ENCODE results near the gene CTAG1B. TPM values are rescaled to one million over a fixed set of nuclear protein-coding genes. Genes with fewer than 3 reads are reported as not detected.

CTAG1B gene
- total RNA-seq, 1 donor from 2014 or later = not detected

DNA sequence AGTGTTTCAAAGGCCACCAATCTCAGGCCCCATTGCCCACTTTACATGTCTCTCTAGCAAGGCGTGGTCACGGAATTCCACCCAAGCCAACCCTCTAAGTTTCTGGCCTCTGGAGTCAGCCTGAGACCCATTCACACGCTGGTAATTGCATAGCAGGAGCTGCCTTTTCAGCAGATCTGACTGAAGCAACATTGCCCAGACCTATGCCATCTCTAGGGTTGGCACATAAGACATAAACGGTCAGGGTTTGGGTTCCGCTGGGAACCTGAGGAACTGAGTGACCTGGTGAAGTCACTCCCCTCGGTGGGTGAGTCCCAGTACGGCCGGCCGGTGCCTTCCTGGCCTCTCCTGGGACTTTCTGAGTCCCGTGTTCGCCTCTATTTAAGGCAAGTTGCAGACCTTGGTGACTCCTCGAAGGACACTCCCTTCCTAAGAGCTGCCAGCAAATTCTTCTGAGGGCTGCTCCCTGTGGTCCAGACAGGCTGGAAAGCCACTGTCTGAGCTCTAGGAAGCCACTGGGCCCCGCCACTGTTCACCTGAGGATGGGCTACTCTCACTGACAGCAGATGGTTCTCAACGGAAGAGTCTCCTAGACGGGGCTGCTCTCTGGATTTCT is 18.2 kb downstream of the CTAG1B start:
- no peak overlapping the region for H3K4me3 Mint-ChIP-seq (ENCODE audit: unreplicated experiment)
- peaks cover 6% of the 10 kb centered on the region for H3K9me3 Mint-ChIP-seq (ENCODE audit: unreplicated experiment)
- peaks cover 45% of the 10 kb centered on the region for H3K4me1 Mint-ChIP-seq (ENCODE audit: unreplicated experiment)
- DNase-seq (ENCODE audit: extremely low spot score, unreplicated experiment) = peak; percentile 67
- H3K36me3 Mint-ChIP-seq (ENCODE audit: unreplicated experiment) = no peaks in the 10 kb centered on the region
- H3K27me3 Mint-ChIP-seq (ENCODE audit: unreplicated experiment) = no peaks in the 10 kb centered on the region
- TF ChIP-seq, protein P1, sequence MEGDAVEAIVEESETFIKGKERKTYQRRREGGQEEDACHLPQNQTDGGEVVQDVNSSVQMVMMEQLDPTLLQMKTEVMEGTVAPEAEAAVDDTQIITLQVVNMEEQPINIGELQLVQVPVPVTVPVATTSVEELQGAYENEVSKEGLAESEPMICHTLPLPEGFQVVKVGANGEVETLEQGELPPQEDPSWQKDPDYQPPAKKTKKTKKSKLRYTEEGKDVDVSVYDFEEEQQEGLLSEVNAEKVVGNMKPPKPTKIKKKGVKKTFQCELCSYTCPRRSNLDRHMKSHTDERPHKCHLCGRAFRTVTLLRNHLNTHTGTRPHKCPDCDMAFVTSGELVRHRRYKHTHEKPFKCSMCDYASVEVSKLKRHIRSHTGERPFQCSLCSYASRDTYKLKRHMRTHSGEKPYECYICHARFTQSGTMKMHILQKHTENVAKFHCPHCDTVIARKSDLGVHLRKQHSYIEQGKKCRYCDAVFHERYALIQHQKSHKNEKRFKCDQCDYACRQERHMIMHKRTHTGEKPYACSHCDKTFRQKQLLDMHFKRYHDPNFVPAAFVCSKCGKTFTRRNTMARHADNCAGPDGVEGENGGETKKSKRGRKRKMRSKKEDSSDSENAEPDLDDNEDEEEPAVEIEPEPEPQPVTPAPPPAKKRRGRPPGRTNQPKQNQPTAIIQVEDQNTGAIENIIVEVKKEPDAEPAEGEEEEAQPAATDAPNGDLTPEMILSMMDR (IDR thresholded peaks at IDR 0.05) = no peak
- no peak overlapping the region for H3K27ac Mint-ChIP-seq (ENCODE audit: unreplicated experiment)

GRCh38 chrX:154599531-154599930 is 19.6 kb downstream of the CTAG1B start:
- Mint-ChIP-seq H3K27ac (ENCODE audit: unreplicated experiment) (no peak overlapping the region), H3K4me1 (ENCODE audit: unreplicated experiment) (peaks cover 49% of the 10 kb centered on the region), H3K36me3 (ENCODE audit: unreplicated experiment) (no peaks in the 10 kb centered on the region), H3K9me3 (ENCODE audit: unreplicated experiment) (peaks cover 6% of the 10 kb centered on the region), H3K4me3 (ENCODE audit: unreplicated experiment) (no peak overlapping the region), H3K27me3 (ENCODE audit: unreplicated experiment) (no peaks in the 10 kb centered on the region)
- peak; percentile 75 for DNase-seq (ENCODE audit: extremely low spot score, unreplicated experiment)
- TF ChIP-seq, protein P1 (IDR thresholded peaks at IDR 0.05) = no peak

- DNase-seq (ENCODE audit: extremely low spot score, unreplicated experiment) = peak; percentile 30
- TF ChIP-seq, protein P1 (IDR thresholded peaks at IDR 0.05) = no peak
- Mint-ChIP-seq H3K27me3 (ENCODE audit: unreplicated experiment) (no peaks in the 10 kb centered on the region), H3K4me1 (ENCODE audit: unreplicated experiment) (peaks cover 40% of the 10 kb centered on the region), H3K36me3 (ENCODE audit: unreplicated experiment) (no peaks in the 10 kb centered on the region), H3K27ac (ENCODE audit: unreplicated experiment) (no peak overlapping the region), H3K9me3 (ENCODE audit: unreplicated experiment) (peaks cover 6% of the 10 kb centered on the region), H3K4me3 (ENCODE audit: unreplicated experiment) (no peak overlapping the region)
Measured at GRCh38 chrX:154598656-154599055, 20.4 kb downstream of the CTAG1B start.

DNA sequence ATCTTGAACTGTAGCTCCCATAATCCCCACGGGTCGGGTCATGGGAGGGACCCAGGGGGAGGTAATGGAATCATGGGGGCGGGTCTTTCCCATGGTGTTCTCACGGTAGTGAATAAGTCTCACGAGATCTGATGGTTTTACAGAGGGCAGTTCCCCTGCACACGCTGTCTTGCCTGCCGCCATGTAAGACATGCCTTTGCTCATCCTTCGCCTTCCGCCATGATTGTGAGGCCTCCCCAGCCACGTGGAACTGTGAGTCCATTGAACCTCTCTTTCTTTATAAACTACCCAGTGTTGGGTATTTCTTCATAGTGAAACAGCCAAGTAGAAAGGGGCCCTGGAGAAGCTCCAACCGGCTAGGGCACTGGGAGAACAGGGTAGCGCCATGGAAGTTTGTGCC is 21.9 kb downstream of the CTAG1B start:
- Mint-ChIP-seq H3K9me3 (ENCODE audit: unreplicated experiment) (peaks cover 6% of the 10 kb centered on the region), H3K27ac (ENCODE audit: unreplicated experiment) (peak overlapping the region; percentile 23), H3K27me3 (ENCODE audit: unreplicated experiment) (no peaks in the 10 kb centered on the region), H3K4me1 (ENCODE audit: unreplicated experiment) (peaks cover 36% of the 10 kb centered on the region), H3K4me3 (ENCODE audit: unreplicated experiment) (no peak overlapping the region), H3K36me3 (ENCODE audit: unreplicated experiment) (no peaks in the 10 kb centered on the region)
- peak; percentile 66 for DNase-seq (ENCODE audit: extremely low spot score, unreplicated experiment)
- TF ChIP-seq, protein P1 (IDR thresholded peaks at IDR 0.05) = no peak

DNA sequence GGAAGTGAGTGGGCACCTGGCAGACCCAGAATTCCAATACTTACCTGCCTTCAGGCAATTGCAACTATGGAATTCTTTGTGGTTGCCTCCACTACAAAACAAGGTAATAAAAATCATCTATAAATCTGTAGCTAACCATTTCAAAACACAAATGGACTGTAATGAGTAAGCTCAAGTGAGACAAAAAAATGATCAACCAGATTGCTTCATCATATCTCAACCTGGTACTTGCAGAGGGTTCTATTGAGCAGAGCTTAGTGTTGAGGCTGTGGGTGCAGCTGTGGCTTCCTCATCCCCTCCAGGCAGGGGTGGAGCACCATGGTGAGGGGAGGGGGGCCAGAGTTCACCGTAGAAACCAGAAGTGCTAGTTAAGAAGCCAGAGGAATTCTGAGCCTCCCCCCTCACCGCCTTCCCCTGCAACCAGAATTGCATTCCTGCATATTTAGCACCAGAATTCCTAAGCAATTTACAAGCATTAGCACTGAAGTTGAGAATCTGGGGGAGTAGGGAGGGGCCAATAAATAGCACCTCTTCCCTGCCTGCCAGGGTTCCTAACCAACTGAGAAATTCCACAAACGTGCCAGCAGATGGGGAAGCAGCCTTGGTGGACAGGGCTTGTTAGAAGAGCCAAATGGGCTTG is 22.7 kb downstream of the CTAG1B start:
- H3K27me3 Mint-ChIP-seq (ENCODE audit: unreplicated experiment) = no peaks in the 10 kb centered on the region
- H3K4me1 Mint-ChIP-seq (ENCODE audit: unreplicated experiment) = peaks cover 33% of the 10 kb centered on the region
- H3K4me3 Mint-ChIP-seq (ENCODE audit: unreplicated experiment) = no peak overlapping the region
- no peaks in the 10 kb centered on the region for H3K36me3 Mint-ChIP-seq (ENCODE audit: unreplicated experiment)
- H3K27ac Mint-ChIP-seq (ENCODE audit: unreplicated experiment) = peak overlapping the region; percentile 23
- DNase-seq (ENCODE audit: extremely low spot score, unreplicated experiment) = peak; percentile 84
- H3K9me3 Mint-ChIP-seq (ENCODE audit: unreplicated experiment) = peaks cover 6% of the 10 kb centered on the region
- TF ChIP-seq, protein P1 (IDR thresholded peaks at IDR 0.05) = peak; percentile 36

Data from osteocyte (in vitro differentiated cells).